ENCODE measurements around the gene ARHGAP31.

DNA sequence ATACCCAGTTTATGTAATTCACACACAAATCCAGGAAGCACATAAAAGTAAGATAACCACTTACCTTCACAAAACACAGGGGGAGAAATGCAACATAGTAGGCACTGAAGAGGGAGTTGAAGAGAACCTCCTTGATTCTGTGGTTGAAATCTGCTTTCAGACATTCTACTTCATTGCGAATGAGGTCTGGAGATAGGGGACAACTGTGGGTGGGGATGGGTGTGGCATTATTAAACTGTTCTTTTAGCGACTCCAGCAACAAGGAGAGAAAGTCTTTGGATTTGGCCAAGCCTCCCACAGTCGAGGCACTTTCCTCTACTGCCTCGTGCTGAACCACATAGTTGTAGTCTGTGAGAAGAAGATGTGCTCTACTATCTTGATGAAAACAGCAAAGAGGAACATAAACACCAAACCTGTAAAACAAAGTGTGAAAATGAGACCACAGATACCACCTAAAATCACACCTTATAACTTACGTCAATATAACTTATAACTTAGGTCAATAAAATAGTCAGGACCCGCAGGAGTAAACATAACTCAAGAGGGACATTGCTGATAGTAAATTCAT lies 143.6 kb downstream of the ARHGAP31 start:
- TF ChIP-seq, protein P1, sequence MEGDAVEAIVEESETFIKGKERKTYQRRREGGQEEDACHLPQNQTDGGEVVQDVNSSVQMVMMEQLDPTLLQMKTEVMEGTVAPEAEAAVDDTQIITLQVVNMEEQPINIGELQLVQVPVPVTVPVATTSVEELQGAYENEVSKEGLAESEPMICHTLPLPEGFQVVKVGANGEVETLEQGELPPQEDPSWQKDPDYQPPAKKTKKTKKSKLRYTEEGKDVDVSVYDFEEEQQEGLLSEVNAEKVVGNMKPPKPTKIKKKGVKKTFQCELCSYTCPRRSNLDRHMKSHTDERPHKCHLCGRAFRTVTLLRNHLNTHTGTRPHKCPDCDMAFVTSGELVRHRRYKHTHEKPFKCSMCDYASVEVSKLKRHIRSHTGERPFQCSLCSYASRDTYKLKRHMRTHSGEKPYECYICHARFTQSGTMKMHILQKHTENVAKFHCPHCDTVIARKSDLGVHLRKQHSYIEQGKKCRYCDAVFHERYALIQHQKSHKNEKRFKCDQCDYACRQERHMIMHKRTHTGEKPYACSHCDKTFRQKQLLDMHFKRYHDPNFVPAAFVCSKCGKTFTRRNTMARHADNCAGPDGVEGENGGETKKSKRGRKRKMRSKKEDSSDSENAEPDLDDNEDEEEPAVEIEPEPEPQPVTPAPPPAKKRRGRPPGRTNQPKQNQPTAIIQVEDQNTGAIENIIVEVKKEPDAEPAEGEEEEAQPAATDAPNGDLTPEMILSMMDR (conservative IDR thresholded peaks at IDR 0.05; ENCODE audit: low read depth in 2 of 2) = no peak
- no peak for TF ChIP-seq EZH2 (IDR thresholded peaks at IDR 0.05; ENCODE audit: low read depth, unreplicated experiment)
- TF ChIP-seq CREB1 (CRISPR knock-in tag; IDR thresholded peaks at IDR 0.05; ENCODE audit: low read depth) = no peak
- TF ChIP-seq, protein P2, sequence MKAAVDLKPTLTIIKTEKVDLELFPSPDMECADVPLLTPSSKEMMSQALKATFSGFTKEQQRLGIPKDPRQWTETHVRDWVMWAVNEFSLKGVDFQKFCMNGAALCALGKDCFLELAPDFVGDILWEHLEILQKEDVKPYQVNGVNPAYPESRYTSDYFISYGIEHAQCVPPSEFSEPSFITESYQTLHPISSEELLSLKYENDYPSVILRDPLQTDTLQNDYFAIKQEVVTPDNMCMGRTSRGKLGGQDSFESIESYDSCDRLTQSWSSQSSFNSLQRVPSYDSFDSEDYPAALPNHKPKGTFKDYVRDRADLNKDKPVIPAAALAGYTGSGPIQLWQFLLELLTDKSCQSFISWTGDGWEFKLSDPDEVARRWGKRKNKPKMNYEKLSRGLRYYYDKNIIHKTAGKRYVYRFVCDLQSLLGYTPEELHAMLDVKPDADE (IDR thresholded peaks at IDR 0.05) = no peak
- TF ChIP-seq, protein P3, sequence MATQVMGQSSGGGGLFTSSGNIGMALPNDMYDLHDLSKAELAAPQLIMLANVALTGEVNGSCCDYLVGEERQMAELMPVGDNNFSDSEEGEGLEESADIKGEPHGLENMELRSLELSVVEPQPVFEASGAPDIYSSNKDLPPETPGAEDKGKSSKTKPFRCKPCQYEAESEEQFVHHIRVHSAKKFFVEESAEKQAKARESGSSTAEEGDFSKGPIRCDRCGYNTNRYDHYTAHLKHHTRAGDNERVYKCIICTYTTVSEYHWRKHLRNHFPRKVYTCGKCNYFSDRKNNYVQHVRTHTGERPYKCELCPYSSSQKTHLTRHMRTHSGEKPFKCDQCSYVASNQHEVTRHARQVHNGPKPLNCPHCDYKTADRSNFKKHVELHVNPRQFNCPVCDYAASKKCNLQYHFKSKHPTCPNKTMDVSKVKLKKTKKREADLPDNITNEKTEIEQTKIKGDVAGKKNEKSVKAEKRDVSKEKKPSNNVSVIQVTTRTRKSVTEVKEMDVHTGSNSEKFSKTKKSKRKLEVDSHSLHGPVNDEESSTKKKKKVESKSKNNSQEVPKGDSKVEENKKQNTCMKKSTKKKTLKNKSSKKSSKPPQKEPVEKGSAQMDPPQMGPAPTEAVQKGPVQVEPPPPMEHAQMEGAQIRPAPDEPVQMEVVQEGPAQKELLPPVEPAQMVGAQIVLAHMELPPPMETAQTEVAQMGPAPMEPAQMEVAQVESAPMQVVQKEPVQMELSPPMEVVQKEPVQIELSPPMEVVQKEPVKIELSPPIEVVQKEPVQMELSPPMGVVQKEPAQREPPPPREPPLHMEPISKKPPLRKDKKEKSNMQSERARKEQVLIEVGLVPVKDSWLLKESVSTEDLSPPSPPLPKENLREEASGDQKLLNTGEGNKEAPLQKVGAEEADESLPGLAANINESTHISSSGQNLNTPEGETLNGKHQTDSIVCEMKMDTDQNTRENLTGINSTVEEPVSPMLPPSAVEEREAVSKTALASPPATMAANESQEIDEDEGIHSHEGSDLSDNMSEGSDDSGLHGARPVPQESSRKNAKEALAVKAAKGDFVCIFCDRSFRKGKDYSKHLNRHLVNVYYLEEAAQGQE (IDR thresholded peaks at IDR 0.05; ENCODE audit: unreplicated experiment) = no peak
- no peak for TF ChIP-seq POLR2AphosphoS5 (IDR thresholded peaks at IDR 0.05; ENCODE audit: low read depth)
- no peak for TF ChIP-seq ZNF114 (CRISPR knock-in tag; IDR thresholded peaks at IDR 0.05)
- TF ChIP-seq EZH2phosphoT487 (IDR thresholded peaks at IDR 0.05; ENCODE audit: unreplicated experiment) = no peak
- TF ChIP-seq, protein P4, sequence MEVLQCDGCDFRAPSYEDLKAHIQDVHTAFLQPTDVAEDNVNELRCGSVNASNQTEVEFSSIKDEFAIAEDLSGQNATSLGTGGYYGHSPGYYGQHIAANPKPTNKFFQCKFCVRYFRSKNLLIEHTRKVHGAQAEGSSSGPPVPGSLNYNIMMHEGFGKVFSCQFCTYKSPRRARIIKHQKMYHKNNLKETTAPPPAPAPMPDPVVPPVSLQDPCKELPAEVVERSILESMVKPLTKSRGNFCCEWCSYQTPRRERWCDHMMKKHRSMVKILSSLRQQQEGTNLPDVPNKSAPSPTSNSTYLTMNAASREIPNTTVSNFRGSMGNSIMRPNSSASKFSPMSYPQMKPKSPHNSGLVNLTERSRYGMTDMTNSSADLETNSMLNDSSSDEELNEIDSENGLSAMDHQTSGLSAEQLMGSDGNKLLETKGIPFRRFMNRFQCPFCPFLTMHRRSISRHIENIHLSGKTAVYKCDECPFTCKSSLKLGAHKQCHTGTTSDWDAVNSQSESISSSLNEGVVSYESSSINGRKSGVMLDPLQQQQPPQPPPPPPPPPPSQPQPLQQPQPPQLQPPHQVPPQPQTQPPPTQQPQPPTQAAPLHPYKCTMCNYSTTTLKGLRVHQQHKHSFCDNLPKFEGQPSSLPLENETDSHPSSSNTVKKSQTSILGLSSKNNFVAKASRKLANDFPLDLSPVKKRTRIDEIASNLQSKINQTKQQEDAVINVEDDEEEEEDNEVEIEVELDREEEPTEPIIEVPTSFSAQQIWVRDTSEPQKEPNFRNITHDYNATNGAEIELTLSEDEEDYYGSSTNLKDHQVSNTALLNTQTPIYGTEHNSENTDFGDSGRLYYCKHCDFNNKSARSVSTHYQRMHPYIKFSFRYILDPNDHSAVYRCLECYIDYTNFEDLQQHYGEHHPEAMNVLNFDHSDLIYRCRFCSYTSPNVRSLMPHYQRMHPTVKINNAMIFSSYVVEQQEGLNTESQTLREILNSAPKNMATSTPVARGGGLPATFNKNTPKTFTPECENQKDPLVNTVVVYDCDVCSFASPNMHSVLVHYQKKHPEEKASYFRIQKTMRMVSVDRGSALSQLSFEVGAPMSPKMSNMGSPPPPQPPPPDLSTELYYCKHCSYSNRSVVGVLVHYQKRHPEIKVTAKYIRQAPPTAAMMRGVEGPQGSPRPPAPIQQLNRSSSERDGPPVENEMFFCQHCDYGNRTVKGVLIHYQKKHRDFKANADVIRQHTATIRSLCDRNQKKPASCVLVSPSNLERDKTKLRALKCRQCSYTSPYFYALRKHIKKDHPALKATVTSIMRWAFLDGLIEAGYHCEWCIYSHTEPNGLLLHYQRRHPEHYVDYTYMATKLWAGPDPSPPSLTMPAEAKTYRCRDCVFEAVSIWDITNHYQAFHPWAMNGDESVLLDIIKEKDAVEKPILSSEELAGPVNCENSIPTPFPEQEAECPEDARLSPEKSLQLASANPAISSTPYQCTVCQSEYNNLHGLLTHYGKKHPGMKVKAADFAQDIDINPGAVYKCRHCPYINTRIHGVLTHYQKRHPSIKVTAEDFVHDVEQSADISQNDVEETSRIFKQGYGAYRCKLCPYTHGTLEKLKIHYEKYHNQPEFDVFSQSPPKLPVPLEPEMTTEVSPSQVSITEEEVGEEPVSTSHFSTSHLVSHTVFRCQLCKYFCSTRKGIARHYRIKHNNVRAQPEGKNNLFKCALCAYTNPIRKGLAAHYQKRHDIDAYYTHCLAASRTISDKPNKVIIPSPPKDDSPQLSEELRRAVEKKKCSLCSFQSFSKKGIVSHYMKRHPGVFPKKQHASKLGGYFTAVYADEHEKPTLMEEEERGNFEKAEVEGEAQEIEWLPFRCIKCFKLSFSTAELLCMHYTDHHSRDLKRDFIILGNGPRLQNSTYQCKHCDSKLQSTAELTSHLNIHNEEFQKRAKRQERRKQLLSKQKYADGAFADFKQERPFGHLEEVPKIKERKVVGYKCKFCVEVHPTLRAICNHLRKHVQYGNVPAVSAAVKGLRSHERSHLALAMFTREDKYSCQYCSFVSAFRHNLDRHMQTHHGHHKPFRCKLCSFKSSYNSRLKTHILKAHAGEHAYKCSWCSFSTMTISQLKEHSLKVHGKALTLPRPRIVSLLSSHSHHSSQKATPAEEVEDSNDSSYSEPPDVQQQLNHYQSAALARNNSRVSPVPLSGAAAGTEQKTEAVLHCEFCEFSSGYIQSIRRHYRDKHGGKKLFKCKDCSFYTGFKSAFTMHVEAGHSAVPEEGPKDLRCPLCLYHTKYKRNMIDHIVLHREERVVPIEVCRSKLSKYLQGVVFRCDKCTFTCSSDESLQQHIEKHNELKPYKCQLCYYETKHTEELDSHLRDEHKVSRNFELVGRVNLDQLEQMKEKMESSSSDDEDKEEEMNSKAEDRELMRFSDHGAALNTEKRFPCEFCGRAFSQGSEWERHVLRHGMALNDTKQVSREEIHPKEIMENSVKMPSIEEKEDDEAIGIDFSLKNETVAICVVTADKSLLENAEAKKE (CRISPR knock-in tag; IDR thresholded peaks at IDR 0.05) = no peak

Data from GM23338 (cell line).